Endothelial cell of hepatic sinusoid (primary cell): Measurements from ENCODE around the gene NAT14.

Experiments
- in situ Hi-C: cut with HindIII; loops from 2 replicates; pipeline ENCODE4 v1.10.0; 2017; ENCODE audit warnings: low sequenced_read_pairs

NAT14 gene

GRCh38 chr19:55498246-55498840 is 13.4 kb downstream of the NAT14 start:
- in situ Hi-C loops = no loop called here

DNA sequence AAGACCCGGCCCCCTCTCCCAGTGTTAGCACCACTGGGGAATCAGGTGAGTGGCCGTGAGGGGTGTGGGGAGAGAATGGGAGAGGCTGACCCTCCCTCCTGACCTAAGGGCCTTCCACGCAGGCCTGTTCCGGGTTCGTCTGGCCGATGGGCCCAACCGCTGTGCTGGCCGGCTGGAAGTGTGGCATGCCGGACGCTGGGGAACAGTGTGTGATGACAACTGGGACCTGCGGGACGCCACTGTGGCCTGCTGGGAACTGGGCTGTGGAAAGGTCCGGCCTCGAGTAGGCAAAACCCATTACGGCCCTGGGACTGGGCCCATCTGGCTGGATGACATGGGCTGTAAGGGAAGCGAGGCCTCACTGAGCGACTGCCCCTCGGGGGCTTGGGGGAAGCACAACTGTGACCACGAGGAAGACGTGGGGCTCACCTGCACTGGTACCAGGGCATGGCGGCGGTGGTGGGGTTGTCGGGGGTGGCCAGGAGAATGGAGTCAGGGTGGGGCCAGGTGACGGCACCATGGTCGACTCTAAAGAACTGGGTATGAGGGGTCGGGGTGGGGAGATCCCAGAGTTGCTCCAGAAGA is 15.5 kb downstream of the NAT14 start:
- in situ Hi-C loops = no loop called here

- in situ Hi-C loops = no loop called here
Measured at GRCh38 chr19:55502197-55502952, 17.4 kb downstream of the NAT14 start.

- in situ Hi-C loops = no loop called here
Measured at GRCh38 chr19:55503157-55503501, 18.1 kb downstream of the NAT14 start.

DNA sequence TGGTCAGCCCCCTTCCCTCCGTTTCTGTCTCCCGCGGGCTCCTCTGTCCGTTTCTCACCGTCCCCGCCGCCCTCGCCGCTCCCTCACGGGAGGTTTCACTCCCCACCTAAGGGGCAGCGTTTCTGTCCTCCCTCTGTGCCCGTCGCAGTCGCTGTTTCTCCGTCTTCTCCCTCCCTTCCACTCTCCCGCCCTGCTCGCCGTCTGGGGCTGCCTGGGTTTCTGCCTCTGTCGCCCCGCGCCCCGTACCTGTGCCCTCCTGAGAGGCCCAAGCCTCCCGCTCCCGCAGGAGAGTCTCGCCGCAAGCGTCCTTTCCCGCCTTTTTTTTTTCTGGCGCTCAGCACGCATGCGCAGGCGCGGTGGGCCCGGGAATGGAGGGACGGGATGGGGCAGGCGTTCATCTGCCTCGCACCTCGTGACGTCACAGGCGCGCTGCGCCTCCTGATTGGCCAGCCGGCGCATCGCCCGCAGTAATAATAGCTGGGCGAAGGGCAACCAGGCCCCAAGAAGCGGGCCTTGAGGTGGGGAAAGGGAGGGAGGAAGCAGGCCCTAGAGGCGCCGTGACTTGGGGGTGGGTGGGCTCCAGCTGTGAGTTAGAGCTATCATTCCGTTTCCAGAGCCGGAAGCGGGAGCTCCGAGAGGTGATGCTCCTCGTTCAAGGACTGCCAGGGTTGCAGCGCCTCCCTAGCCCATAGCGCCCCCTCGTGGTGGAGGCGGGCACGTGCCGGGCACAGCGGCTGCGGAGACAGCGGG is 18.7 kb downstream of the NAT14 start:
- in situ Hi-C loops = no loop called here

DNA sequence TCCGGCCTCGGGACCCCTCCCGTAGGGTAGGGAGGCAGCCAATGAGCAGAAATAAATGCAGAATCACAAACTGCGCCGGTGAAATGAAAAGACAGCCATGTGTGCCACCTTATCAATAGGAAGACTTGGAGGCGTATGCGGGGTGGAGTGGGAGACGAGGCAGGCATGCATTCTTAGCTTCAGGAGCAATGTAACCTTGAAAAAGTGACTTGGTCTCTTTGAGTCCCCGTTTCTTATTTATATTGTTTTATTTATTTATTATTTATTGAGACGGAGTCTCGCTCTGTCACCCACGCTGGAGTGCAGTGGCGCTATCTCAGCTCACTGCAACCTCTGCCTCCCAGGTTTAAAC is 19.2 kb downstream of the NAT14 start:
- in situ Hi-C loops = no loop called here

GRCh38 chr19:55504981-55505380 is 20.0 kb downstream of the NAT14 start:
- in situ Hi-C loops = no loop called here

DNA sequence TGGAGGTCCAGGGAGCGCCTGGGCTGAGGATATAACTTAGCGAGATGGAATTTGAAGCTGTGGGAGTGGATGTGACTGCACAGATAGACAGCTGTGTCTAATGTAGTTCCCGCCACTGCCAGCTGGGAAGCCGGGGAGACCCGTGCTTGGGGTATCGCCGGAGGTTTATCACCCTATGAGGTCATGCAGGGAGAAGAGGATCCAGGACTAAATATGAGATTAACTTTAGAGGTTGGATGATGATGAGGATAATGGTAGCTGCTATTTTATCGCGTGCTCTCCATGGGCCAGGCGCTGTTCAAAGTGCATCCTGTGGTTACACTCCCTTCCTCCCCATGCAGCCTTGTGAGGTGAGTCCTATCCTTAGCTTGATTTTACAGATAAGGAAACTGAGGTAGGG is 23.1 kb downstream of the NAT14 start:
- in situ Hi-C loops = no loop called here

DNA sequence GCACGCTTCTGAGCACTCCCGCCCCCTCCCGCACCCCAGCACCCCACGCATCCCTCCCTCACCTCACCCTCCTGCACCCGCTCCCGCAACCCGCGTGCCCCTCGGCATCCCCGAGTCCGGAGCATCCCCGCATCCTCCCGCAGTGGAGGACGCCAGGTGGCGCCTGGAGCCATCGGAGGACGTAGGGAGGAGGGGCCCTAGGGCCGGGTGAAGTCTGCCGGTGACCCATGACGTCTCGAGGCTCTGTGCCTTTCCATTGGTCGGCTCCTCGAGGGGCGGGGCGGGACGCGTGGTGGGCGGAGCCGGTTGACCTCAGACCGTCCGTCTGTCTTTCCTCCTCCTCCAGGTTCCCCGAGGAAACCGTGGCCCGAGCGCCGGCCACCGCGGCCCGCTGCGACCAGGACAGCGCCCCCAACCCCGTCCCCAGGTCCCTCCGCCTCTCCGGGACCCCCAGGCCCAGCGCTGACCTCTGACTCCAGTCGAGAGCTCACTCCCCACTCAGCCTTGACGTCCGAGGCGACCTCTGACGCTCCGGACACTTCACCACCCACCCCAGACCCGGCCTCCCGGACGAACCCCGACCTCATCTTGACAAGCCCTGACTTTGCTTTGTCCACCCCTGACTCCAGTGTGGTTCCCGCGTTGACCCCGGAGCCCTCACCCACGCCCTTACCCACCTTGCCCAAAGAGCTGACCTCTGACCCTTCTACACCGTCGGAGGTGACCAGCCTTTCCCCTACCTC is 32.1 kb downstream of the NAT14 start:
- in situ Hi-C loops = no loop called here

DNA sequence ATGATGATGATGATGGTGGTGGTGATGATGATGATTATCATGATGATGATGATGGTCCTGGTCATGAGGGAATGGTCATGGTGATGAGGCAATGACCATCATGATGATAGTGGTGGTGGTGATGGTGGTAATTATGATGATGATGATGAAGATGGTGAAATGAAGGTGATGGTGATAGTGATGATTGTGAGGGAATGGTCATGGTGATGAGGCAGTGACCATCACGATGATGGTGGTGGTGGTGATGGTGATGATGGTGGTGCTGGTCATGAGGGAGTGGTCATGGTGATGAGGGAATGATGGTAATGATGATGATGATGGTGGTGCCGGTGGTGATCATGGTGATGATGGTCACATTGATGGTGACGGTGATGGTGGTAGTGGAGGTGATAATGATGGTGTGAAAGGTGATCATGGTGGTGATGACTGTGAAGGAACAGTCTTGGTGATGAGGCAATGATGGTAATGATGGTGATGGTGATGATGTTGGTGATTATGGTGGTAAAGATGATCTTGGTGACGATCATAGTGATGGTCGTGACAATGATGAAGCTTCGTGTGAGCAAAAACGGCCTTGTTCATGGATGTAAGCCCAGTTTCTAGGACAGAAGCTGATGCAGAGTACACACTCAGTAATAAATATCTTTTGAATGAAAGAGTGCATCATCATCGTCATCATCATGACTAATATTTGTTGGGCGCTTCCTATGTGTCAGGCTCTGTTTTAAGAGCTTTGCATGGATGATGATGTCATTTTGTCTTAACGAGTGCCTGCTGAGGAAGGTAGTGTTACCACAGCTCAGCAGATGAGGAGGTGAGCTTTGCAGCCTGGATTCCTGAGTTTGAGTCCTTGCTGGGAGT is 34.7 kb downstream of the NAT14 start:
- in situ Hi-C loops = no loop called here

- in situ Hi-C loops = no loop called here
Measured at GRCh38 chr19:55520691-55521292, 35.8 kb downstream of the NAT14 start.

DNA sequence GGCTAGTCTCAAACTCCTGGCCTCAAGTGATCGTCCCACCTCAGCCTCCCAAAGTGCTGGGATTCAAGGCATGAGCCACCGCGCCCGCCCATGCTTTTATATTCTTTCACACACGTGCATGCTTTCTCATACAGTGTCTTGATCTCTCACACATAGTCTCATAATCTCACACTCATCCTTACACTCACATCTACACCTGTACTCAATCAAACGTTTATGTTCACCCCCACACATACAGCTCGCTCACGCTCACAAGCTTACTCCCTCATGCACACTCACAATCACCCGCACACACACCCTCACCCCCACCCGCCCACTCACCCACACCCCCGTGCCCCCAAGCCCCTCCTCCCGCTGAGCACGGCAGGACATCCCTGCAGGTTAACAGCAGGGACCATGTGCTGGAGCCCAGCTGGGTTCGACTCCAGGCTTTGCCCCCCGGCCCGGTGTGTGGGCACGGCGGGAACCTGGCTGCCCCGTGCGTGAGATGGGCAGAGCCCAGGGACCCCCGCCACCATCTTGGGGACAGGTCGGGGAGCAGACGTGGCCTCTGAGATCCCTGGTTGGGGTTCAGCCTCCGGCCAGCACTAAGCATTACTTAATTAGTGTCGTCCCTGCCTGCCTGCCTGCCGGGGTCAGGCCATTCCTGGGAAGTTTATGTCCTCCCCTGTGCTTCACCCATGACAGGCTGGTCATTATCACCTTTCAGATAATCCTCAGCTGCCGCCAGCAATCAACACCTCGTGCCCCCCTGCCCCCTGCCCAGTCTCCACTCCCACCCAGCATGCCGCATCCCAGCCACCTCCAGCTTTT is 40.5 kb downstream of the NAT14 start:
- in situ Hi-C loops = no loop called here

DNA sequence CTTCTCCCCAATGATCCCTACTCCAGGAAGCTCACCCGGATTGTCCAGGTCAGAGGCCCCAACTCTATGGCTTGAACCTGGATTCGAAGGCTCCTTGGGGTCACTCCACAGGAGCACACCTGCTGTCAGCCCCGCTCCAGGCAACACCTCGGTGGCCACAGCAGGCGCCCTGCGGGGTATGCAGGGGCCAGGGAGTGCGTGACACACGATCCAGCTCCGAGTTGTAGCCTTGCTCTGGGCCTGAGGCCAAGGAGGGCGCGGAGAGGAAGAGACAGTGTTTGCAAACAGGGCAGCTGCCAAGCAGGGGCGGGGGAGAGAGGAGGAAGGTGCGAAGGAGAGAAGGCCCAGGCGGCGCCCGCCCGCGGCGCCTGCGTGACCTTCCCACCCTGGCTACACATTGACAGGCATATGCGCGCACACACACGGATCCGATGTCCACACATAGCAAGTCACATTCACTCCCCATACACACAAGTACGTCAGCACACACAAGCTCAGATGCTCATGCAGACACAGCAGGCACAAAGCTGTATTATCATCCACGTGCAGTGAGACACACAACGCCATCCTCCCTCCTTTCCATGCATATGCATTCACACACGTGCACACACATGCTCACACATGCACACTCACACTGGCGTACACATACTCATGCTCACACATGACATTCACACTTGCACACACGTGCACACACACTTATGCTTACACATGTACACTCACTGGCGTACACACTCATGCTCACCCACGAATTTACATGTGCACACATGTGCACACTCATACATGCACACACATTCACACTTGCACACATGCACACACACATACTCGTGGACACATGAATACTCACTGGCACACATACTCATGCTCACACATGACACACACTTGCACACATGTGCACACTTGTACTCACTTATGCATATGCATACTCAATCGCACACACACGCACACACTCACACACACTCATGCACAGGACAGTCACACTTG is 41.5 kb downstream of the NAT14 start:
- in situ Hi-C loops = no loop called here

GRCh38 chr19:55527197-55528029 is 42.4 kb downstream of the NAT14 start:
- in situ Hi-C loops = no loop called here

- in situ Hi-C loops = no loop called here
Measured at GRCh38 chr19:55528030-55528803, 43.2 kb downstream of the NAT14 start.

- in situ Hi-C loops = no loop called here
Measured at GRCh38 chr19:55529636-55530234, 44.7 kb downstream of the NAT14 start.
